HUDEP-2 (cell line): ENCODE measurements around the gene ESM1.
A peak's percentile ranks its signal among the peaks of the same experiment; 100 is the strongest.

Experiments used
- DNase-seq, 76 experiments: peaks; one replicate each; lab custom pipeline; 2025; ENCODE audit not compliant: unreplicated experiment in 76 of 76; lab: John Stamatoyannopoulos, UW

Gene ESM1

DNA sequence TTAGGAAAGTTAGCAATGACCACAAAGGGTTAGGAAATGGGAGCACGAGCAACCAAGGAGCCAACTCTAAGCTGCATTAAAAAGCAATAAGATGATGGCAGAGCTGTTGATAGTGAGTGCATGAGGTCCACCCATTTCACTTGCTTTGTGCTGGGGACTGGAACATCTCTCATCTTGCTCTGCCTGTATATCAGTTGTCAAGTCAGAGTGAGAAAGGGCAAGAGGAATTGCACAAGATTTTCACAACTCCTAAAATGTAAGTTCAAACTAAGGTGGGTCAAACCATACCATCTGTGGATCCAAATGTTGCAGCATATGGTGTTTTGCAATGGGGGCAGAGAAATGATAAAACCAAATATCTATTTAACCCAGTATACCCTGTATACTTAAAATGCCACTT lies 2.8 kb upstream of the ESM1 start:
- no peak for DNase-seq

- no peak for DNase-seq
These were observed 869 bp upstream of the ESM1 start for GRCh38 chr5:54986269-54986654.

GRCh38 chr5:54981928-54982327 lies 3.5 kb downstream of the ESM1 start:
- no peak for DNase-seq

GRCh38 chr5:54975701-54976100 lies 9.7 kb downstream of the ESM1 start:
- no peak for DNase-seq

DNA sequence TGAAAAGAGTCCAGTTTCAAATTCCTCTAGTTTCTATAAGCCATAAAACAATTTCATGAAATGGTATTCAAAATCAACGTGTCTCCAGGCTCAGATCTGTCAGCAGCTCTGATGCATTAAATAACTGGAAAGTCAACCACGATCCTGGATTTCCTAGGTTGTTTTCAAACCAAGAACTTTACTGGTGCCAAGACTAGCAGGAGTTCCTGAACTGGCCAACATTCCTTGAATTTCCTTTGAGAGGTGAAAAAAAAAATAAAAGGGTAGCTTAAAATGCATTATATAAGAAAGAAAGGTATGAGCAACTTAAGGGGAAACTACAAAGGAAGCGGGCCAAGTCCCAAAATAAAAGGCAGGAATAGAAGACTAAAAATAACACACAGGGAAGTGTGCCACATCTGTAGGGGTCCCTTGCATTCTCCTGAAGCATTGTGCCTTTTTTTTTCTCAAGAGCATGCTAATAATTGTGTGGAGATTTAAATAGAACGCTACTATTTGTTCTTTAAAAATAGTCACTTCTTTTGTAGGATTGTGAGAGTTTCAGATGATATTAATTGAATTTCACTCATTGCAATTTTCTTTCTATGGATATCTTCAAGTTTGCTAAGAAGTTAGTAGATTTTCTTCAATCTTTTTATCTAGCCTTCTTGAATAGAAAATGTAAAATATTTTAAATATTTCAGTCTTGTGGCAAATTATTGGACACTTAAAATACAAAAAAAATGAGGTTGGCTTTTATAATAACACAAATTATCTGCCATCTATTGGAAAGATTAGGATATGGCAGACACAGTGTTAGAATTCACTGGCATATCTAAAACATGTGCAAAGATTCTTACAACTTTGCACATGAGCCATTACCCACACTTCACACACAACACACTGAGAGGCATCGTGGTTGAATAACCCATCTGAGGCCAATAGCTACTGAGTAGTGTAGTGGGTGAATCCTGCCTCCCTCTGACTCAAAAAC lies 15.3 kb downstream of the ESM1 start:
- DNase-seq, result no peak

GRCh38 chr5:54969242-54969641 lies 16.2 kb downstream of the ESM1 start:
- DNase-seq, result no peak

DNA sequence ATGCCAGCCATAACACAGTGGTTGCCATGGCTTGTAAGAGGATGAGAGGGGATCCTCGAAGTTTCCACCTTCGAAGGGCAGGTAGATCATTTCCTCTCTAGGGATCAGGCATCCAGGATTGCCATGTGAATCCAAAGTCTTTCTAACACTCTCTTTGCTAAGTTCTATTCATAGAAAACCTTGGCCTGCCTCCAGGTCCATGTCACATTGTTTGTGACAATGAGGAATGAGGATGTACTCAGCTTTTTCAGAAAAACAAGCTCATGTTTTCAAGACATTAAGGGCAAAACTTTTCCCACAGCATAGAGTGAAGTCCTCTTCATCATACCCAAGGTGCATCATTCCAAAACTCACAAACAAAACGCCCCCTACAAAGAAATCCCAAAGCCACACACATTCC lies 19.6 kb downstream of the ESM1 start:
- DNase-seq, result no peak

- DNase-seq, result no peak
These were observed 21.0 kb downstream of the ESM1 start for GRCh38 chr5:54964405-54964804.

DNA sequence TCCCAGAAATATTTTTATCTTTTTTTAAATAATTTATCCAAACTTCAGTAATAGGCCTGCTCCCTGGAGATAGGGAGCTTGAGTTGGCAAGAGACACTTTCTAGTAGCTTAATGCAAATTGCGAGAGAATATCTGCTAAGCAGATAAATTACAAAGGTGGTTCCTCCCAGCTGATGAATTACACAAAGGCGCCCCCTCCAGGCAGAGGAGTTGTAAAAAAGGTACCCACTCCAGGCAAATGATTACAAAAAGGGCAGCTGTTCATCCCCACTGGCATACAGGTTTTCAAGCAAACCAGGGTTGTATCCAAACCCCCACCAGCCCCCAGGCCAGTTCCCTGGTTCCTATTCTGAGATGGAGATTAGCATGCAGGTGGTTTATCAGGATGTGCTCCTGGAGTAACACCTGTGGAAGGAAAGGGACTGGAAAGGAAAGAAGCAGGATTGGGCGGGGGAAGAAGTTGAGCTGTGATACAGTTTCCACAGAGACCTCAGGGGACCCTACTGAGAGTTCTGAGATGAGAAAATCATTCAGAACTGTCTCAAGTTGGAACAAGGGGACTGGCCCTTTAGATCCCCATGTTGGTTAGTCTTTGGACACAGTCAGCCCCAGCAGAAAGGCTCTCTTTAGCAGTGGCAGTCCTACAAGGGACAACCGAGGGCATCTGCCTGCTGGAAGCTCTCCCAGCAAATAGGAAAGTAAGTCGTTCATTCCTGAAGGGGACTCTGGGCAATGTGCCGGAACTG lies 25.5 kb downstream of the ESM1 start:
- DNase-seq, result peak in 36 of 76 experiments; percentile 1 to 39 (median 10)

DNA sequence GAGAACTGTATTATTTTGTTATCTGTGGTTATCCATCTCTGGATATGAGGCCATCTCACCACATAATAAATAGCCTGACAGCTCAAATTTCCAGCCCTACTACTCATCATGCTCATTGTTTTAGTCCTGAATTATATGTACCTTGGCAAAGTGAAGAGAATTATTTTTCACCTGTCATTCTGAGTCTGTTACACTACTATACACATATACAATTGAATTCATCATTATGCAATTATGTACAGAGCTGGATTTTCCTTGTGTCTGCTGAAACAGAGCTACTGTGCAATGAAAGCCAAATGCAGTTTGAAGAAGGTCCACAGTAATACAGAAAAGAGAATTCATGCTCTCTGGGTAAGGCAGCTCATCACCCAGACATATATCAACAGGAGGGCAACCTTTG lies 28.5 kb downstream of the ESM1 start:
- DNase-seq, result no peak

GRCh38 chr5:54947187-54947586 lies 38.2 kb downstream of the ESM1 start:
- no peak for DNase-seq

- DNase-seq, result no peak
These were observed 39.0 kb downstream of the ESM1 start for GRCh38 chr5:54946306-54946819.

GRCh38 chr5:54944364-54944763 lies 41.0 kb downstream of the ESM1 start:
- DNase-seq, result peak in 2 of 76 experiments; percentile 1

DNA sequence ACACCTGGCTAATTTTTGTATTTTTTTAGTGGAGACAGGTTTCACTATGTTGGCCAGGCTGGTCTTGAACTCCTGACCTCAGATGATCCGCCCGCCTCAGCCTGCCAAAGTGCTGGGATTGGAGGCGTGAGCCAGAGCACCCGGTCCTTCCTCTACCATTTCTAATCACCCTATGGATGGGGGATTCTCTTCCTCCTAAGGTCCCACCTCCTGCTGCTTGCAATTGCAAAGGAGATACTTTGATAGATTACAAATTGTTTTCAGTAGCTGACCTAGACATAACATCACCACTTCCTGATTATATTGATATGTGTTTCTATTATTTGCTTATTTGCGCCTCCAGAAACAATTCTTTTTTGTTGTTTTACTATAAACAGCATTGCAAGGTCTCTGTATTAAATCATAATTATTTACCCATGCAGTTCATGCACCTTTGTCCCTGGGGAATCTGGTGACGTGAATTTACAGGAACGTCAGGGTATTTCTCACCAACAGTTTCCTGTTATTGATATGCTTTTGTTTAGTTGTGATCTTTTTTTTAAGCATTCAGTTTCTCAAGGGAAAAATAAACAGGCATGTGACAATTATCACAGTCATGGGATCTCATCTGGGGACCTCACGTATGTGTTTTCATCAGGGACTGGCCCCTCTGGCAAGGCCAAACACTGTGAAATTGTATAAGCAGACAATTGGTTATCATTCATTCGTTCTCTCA lies 43.2 kb downstream of the ESM1 start:
- no peak for DNase-seq

GRCh38 chr5:54936201-54936600 lies 49.2 kb downstream of the ESM1 start:
- DNase-seq, result no peak

- DNase-seq, result no peak
These were observed 52.6 kb downstream of the ESM1 start for GRCh38 chr5:54932789-54933188.

DNA sequence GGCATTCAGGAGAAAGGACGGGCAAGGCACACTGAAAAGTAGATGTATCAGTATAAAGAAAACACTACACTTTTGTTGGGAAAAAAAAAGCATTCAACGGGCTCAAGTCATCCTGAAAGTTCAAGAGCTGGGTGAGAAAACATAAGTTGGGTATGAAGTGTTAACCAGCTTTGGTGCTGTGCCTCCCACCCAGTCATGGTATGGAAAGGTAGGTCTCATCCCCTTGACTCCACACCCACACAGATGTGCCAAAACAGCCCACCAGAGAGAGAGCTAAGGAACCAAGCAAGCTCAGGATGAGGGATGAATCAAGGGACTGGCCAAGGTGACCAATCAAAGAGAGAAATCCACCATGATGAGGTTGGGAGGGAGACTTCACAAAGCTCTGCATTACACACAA lies 54.7 kb downstream of the ESM1 start:
- DNase-seq, result no peak
